Gastroesophageal sphincter (tissue), 4 donors: ENCODE data around the gene CT45A10. TPM values are rescaled to one million over a fixed set of nuclear protein-coding genes. Genes with fewer than 3 reads are reported as not detected.
"Not testable (repeated sequence)": the region's sequence is repeated elsewhere in the genome, so short reads cannot be mapped to it uniquely, and the experiment has no call there.

Source experiments
- ATAC-seq: fragments of 150-250 bp; one replicate; pipeline ENCODE4 v1.9.1; 2016; ENCODE audit warnings: mild to moderate bottlenecking, moderate library complexity
- H3K27ac ChIP-seq, 4 donors: fragments of 200-600 bp; sonication (generic) in 3 of 4; 1 replicate in 3 of 4; 2 replicates in 1 of 4; pipeline ENCODE4 v1.5.1; 2016 to 2019
- H3K27me3 ChIP-seq: fragments of 200-600 bp; sonication (generic); one replicate; pipeline ENCODE4 v1.5.1; 2019
- H3K36me3 ChIP-seq, 2 donors: fragments of 200-600 bp; sonication (generic); one replicate each; pipeline ENCODE4 v1.5.1; 2019; ENCODE audit warnings: control low read depth in 1 of 2
- H3K4me1 ChIP-seq, 3 donors: fragments of 200-600 bp; sonication (generic); 1 replicate in 2 of 3; 2 replicates in 1 of 3; pipeline ENCODE4 v1.5.1; 2016 to 2019; ENCODE audit warnings: control low read depth in 2 of 3
- H3K4me3 ChIP-seq, 2 donors: fragments of 200-600 bp; sonication (generic); one replicate each; pipeline ENCODE4 v1.5.1; 2019; ENCODE audit warnings: mild to moderate bottlenecking in 1 of 2, moderate library complexity in 1 of 2
- H3K9me3 ChIP-seq, 3 donors: fragments of 200-600 bp; sonication (generic); one replicate each; pipeline ENCODE4 v1.5.1; 2017 to 2019; ENCODE audit warnings: control low read depth in 2 of 3
- CTCF ChIP-seq, 4 experiments: fragments of 200-600 bp in 2 of 4; fragments of 450-650 bp in 2 of 4; sonication (generic) in 1 of 4; IDR thresholded peaks; one replicate each; pipeline ENCODE4 v1.5.1; 2017 to 2019; ENCODE audit warnings: antibody characterized with exemption in 4 of 4, mild to moderate bottlenecking in 2 of 4, moderate library complexity in 2 of 4
- EP300 ChIP-seq: sonication (generic); formaldehyde crosslinking; IDR thresholded peaks from one replicate; pipeline ENCODE4 v1.6.1; 2017; ENCODE audit warnings: antibody characterized with exemption, mild to moderate bottlenecking
- POLR2A ChIP-seq, 2 donors: fragments of 450-650 bp; IDR thresholded peaks; one replicate each; pipeline ENCODE4 v1.6.1; 2017; ENCODE audit warnings: antibody characterized with exemption in 2 of 2, mild to moderate bottlenecking in 2 of 2, moderate library complexity in 1 of 2
- POLR2AphosphoS5 ChIP-seq: sonication (generic); formaldehyde crosslinking; IDR thresholded peaks from one replicate; pipeline ENCODE4 v1.6.1; 2017; ENCODE audit warnings: antibody characterized with exemption
- WGBS, 2 donors: methylation state at CpG; one replicate each; pipeline ENCODE4 v1.1.5; 2018; ENCODE audit warnings: low coverage in 1 of 2; 5-methylcytosine and 5-hydroxymethylcytosine counted together
- total RNA-seq, 4 donors: library from RNA; depleted of rRNA; stranded (reverse); fragments of >200 nt; gene quantifications; one replicate each; pipeline ENCODE4 v1.1.0, GENCODE V29; 2016

Gene CT45A10, protein sequence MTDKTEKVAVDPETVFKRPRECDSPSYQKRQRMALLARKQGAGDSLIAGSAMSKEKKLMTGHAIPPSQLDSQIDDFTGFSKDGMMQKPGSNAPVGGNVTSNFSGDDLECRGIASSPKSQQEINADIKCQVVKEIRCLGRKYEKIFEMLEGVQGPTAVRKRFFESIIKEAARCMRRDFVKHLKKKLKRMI
- total RNA-seq = not detected

- Histone ChIP-seq H3K9me3 (no peaks in the 10 kb centered on the region), H3K27ac (no peak within 1 kb of the TSS), H3K36me3 (no peaks in the 10 kb centered on the region), H3K4me3 (no peak within 1 kb of the TSS), H3K27me3 (no peaks in the 10 kb centered on the region), H3K4me1 (no peaks in the 10 kb centered on the region)
- no peak for TF ChIP-seq EP300
- TF ChIP-seq POLR2A (IDR thresholded peaks at IDR 0.05) = no peak
- TF ChIP-seq CTCF (IDR thresholded peaks at IDR 0.05) = no peak
- no peak for TF ChIP-seq POLR2AphosphoS5
- no peak for ATAC-seq
- WGBS, 2 donors = 88% methylated on average over 3 of the region's 22 CpGs; no CpG with 5 or more reads in 1 of the 2 donors
Measured at GRCh38 chrX:135893294-135893817, at the start of gene CT45A10, which contains the start of gene SAGE1. CT45A10 (minus strand) TSS chrX:135893444; CDS start chrX:135885344, 8,100 bp downstream. SAGE1 (plus strand) TSS chrX:135893716; CDS start chrX:135896243, 2,527 bp downstream.

- TF ChIP-seq POLR2AphosphoS5 (no peak), CTCF (IDR thresholded peaks at IDR 0.05) (peak; percentile 8 to 71 (median 22)), POLR2A (IDR thresholded peaks at IDR 0.05) (no peak)
- H3K36me3 ChIP-seq = no peaks in the 10 kb centered on the region
- no peak overlapping the region for H3K27ac ChIP-seq
- WGBS, 2 donors = 46 to 47% methylated on average over 10 to 13 of the region's 19 CpGs
- no peaks in the 10 kb centered on the region for H3K9me3 ChIP-seq
- H3K4me1 ChIP-seq = no peaks in the 10 kb centered on the region
- H3K4me3 ChIP-seq = no peak overlapping the region
- H3K27me3 ChIP-seq = no peaks in the 10 kb centered on the region
- no peak for ATAC-seq
Measured at GRCh38 chrX:135931644-135932487, 38.6 kb upstream of the CT45A10 start.

DNA sequence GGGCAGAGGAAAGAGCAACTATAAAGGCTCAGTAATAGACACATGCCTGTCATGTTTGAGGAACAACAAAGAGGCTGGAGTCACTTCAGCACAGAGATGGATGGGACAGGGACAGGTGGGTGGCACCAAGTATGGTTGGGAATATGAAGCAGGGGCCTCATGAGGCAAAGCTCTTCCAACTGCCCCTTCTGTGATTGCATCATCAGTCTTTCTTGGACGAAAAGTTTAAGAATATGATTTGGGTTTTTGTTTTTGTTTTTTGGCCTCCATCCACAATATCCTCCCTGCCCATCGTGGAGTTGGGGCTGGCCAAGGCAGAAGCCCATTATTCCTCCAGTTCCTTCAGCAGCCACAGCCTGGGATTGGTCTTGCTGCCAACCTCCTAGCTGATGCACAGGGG, 34.7 kb upstream of the CT45A10 start:
- H3K27me3 ChIP-seq = no peaks in the 10 kb centered on the region
- WGBS, 2 donors = 29 to 31% methylated on average over 2 of the region's 2 CpGs
- no peak overlapping the region for H3K27ac ChIP-seq

GRCh38 chrX:135923353-135923752, 30.1 kb upstream of the CT45A10 start:
- Histone ChIP-seq H3K27ac (no peak overlapping the region), H3K36me3 (no peaks in the 10 kb centered on the region), H3K4me3 (no peak overlapping the region), H3K27me3 (no peaks in the 10 kb centered on the region), H3K9me3 (no peaks in the 10 kb centered on the region), H3K4me1 (no peaks in the 10 kb centered on the region)
- TF ChIP-seq EP300 (no peak), CTCF (IDR thresholded peaks at IDR 0.05) (no peak), POLR2A (IDR thresholded peaks at IDR 0.05) (no peak), POLR2AphosphoS5 (no peak)
- no peak for ATAC-seq
- 15% methylated on average over 2 of the region's 5 CpGs; no CpG with 5 or more reads in 1 of the 2 donors for WGBS, 2 donors

More for the DNA sequence above, 34.7 kb upstream of the CT45A10 start:
- Histone ChIP-seq H3K4me3 (no peak overlapping the region), H3K9me3 (no peaks in the 10 kb centered on the region), H3K4me1 (no peaks in the 10 kb centered on the region), H3K36me3 (no peaks in the 10 kb centered on the region)
- no peak for TF ChIP-seq POLR2AphosphoS5
- no peak for TF ChIP-seq CTCF (IDR thresholded peaks at IDR 0.05)
- TF ChIP-seq EP300 = no peak
- no peak for TF ChIP-seq POLR2A (IDR thresholded peaks at IDR 0.05)
- no peak for ATAC-seq

DNA sequence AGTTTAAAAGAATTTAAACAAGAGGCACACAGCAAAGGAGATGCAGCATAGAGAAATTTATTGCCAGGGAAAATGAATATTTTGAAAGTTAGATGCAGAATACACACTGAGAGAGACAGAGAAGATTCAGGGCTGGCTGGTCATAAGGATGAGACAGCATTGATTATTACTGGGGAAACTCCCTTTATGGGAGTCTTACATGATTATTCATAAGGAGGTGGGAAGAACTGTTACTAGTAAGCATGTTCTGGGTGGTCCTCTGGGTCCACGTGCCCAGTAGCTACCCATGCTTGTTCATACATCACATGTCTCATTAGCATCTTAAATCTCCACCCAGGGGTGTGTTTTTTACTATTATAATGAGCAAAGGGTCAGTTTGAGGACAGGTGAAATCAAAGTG, 27.3 kb upstream of the CT45A10 start:
- not testable (repeated sequence) for H3K9me3 ChIP-seq, H3K27ac ChIP-seq
- WGBS, 2 donors = 50% methylated on average over 1 of the region's 1 CpG; no CpG with 5 or more reads in 1 of the 2 donors

More for the DNA sequence above, 27.3 kb upstream of the CT45A10 start:
- not testable (repeated sequence) for H3K27me3 ChIP-seq, ATAC-seq, H3K4me1 ChIP-seq, H3K36me3 ChIP-seq, H3K4me3 ChIP-seq
